Heart left ventricle (tissue), 16 donors: ENCODE measurements around the gene OVCA2. TPM values are rescaled to one million over a fixed set of nuclear protein-coding genes. Genes with fewer than 3 reads are reported as not detected.
A peak's percentile ranks its signal among the peaks of the same experiment; 100 is the strongest.

Experiments
- ATAC-seq, 4 donors: fragments of 200-7000 bp; cut with Tn5 transposase; one replicate each; pipeline ENCODE4 v1.9.1; 2020 to 2022; ENCODE audit warnings: moderate library complexity in 4 of 4, mild to moderate bottlenecking in 3 of 4, moderate number of reproducible peaks in 1 of 4
- DNase-seq, 5 donors: peaks; one replicate each; pipeline ENCODE4 v3.0.0-alpha.2; 2020
- H3K27ac ChIP-seq, 12 donors: fragments of 200-600 bp; sonication (generic) in 4 of 12; one replicate each; pipeline versions ENCODE4 v1.5.0 to v1.8.0; 2016 to 2022; ENCODE audit warnings: mild to moderate bottlenecking in 2 of 12
- H3K27me3 ChIP-seq, 9 donors: fragments of 200-600 bp; sonication (generic) in 2 of 9; one replicate each; pipeline versions ENCODE4 v1.5.1 to v1.8.0; 2016 to 2022; ENCODE audit warnings: mild to moderate bottlenecking in 3 of 9
- H3K36me3 ChIP-seq, 9 donors: fragments of 200-600 bp; sonication (generic) in 2 of 9; one replicate each; pipeline versions ENCODE4 v1.5.0 to v1.8.0; 2018 to 2022; ENCODE audit warnings: mild to moderate bottlenecking in 2 of 9
- H3K4me1 ChIP-seq, 12 donors: fragments of 200-600 bp; sonication (generic) in 4 of 12; one replicate each; pipeline versions ENCODE4 v1.5.0 to v1.8.0; 2016 to 2022; ENCODE audit warnings: mild to moderate bottlenecking in 3 of 12
- H3K4me3 ChIP-seq, 12 donors: fragments of 200-600 bp; sonication (generic) in 4 of 12; one replicate each; pipeline versions ENCODE4 v1.5.0 to v1.8.0; 2017 to 2022; ENCODE audit warnings: mild to moderate bottlenecking in 9 of 12, moderate library complexity in 4 of 12
- H3K9me3 ChIP-seq, 12 donors: fragments of 200-600 bp; sonication (generic) in 4 of 12; one replicate each; pipeline versions ENCODE4 v1.5.0 to v1.8.0; 2016 to 2022; ENCODE audit warnings: mild to moderate bottlenecking in 1 of 12
- POLR2A ChIP-seq, 2 donors: fragments of 450-650 bp; IDR thresholded peaks; one replicate each; pipeline ENCODE4 v1.6.1; 2017; ENCODE audit warnings: antibody characterized with exemption in 2 of 2, mild to moderate bottlenecking in 2 of 2, moderate library complexity in 2 of 2
- WGBS, 4 donors: extraction: QIAGEN DNeasy Blood & Tissue Kit in 2 of 4; methylation state at CpG; one replicate each; pipeline versions ENCODE4 v1.1.5 to v1.1.7; 2013 to 2018; 5-methylcytosine and 5-hydroxymethylcytosine counted together
- intact Hi-C, 10 donors: fragments of 100-400 bp; cut with DNase I; formaldehyde crosslinking; loops; one replicate each; pipeline versions ENCODE4 v1.11.1 to v1.14.2; 2022
- polyA plus RNA-seq, 2 donors: library from polyadenylated mRNA; stranded (reverse); fragments of 200-250 nt; gene quantifications; one replicate each; pipeline ENCODE4 v1.2.3, GENCODE V29; 2013
- total RNA-seq, 9 donors: library from RNA; depleted of rRNA in 2 of 9; stranded (reverse); fragments of >200 nt in 2 of 9; fragmentation: NEBNext Ultra II Directional in 3 of 9; extraction: Animal tissue kit (Norgen Biotek cat#: 25700) in 3 of 9; gene quantifications; one replicate each; pipeline versions ENCODE4 v1.1.0 to v1.2.4, GENCODE V29; 2016 to 2023
- TF ChIP-seq, protein P1 (sequence below), 12 donors: fragments of 200-600 bp; sonication (generic) in 4 of 12; IDR thresholded peaks; one replicate each; pipeline versions ENCODE4 v1.5.0 to v1.8.0; 2018 to 2022; ENCODE audit warnings: antibody characterized with exemption in 12 of 12, mild to moderate bottlenecking in 5 of 12
- donor health status: ischemic (EF 13 %, LVEDD 7.1; RV severe dilation, severe dysfunction).
- donor health status: healthy with polysubstance abuse.
- donor health status: DM: no; HTN: yes; CAD: no.
- donor health status: DM: no; HTN: no; CAD: no.
- donor health status: ischemic (EF 25% LVEDD 6.9; RV normal size, moderate dysfunction).
- donor health status: ischemic (EF 25% LVEDD 5.7; RV mildly dilated, moderate dysfunction).
- donor health status: healthy.
- donor health status: DM: yes; HTN: yes; CAD: no.
- donor health status: ischemic (EF 35%, LVEDD 5.7; RV mildly dilated, moderate dysfunction).
- donor health status: nonischemic (EF 11% LVEDD 7.7; RV severe dilation, severe dysfunction).
- donor health status: DM: yes; HTN: yes; CAD: no.
- donor health status: PGD.
- donor health status: ischemic (EF 29% LVEDD 5.4; RV normal size, mild dysfunction).
- donor health status: nonischemic (EF 23%, LVEDD 6.1; RV moderate dilation, normal function).

OVCA2 gene
- total and polyA plus RNA-seq, 11 donors = 16.0 to 52.4 (median 22.0) TPM

DNA sequence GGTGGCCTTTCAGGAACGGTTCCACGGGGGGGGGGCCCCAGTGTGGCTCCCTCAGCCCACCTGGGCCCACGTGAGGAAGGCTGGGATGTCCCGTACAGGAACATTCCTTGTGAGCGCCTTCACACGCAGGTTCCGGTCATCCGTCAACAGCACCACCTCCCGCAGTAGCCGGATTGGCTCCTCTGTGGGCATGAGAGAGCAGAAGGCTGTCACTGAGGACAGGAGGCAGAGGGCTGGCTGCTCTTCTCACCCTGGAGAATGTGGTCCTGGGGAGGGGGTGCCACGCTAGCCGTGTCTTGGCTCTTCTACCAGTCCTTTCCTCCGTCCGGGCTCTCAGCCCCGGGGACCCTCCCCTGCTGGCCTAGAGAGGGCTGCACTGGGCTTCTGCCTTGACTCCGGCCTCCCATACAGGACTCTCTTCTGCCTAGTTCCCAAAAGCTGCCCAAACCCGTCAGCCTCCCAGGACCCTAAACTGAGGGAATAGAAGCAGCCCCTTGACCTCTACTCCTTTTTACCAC, 19.7 kb downstream of the OVCA2 start:
- Histone ChIP-seq H3K9me3 (no peaks in the 10 kb centered on the region), H3K27ac (peak overlapping the region; percentile 67 to 98 (median 92)), H3K4me1 (peaks cover 3 to 95% (median 75%) of the 10 kb centered on the region in 12 donors), H3K27me3 (peaks cover 0 to 33% (median 0%) of the 10 kb centered on the region in 9 donors), H3K4me3 (peak overlapping the region in 5 of 12 donors; percentile 8 to 87 (median 82)), H3K36me3 (peaks cover 0 to 79% (median 50%) of the 10 kb centered on the region in 9 donors)
- DNase-seq (peak in 1 of 5 donors; percentile 41), ATAC-seq (peak in 2 of 4 donors; percentile 0 to 2)
- TF ChIP-seq, protein P1, sequence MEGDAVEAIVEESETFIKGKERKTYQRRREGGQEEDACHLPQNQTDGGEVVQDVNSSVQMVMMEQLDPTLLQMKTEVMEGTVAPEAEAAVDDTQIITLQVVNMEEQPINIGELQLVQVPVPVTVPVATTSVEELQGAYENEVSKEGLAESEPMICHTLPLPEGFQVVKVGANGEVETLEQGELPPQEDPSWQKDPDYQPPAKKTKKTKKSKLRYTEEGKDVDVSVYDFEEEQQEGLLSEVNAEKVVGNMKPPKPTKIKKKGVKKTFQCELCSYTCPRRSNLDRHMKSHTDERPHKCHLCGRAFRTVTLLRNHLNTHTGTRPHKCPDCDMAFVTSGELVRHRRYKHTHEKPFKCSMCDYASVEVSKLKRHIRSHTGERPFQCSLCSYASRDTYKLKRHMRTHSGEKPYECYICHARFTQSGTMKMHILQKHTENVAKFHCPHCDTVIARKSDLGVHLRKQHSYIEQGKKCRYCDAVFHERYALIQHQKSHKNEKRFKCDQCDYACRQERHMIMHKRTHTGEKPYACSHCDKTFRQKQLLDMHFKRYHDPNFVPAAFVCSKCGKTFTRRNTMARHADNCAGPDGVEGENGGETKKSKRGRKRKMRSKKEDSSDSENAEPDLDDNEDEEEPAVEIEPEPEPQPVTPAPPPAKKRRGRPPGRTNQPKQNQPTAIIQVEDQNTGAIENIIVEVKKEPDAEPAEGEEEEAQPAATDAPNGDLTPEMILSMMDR (IDR thresholded peaks at IDR 0.05) = no peak
- no peak for TF ChIP-seq POLR2A (IDR thresholded peaks at IDR 0.05)
- intact Hi-C loops = loop anchor here in 6 of 10 donors (2.0 to 5.0 kb wide), 3 partner anchors 111 to 116 kb away; no protein-coding TSS in a partner anchor
- WGBS, 4 donors = 58 to 67% (median 65%) methylated on average over 12 to 17 of the region's 17 CpGs

DNA sequence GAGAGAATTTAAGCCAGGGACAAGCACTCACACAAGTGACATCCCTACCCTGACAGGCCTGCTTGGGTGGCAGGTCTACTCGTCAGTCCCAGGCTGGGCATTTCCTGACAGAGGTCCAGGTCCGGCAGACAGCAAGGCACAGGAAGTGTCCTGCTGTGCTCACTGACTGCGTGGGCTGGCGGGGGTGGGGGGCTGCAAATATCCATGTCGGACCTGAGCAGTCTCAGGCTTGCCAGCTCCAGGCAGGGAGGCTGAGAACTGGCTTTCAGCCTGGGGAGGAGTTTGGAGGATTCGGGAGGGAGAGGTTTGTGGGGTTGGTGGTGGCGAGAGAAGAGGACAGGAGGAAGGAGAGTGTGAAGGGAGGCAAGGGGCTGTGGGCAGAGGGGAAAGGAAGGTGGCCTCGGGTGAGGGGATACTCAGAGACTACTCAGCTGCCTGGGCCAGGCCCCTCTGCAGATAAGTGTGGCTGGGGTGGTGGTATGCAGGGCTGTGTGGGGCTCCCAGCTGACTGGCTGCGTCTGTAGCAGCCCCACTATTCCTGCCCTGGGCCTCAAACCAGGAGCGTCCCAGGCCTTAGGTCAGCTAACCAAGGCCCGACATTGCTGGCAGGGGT, 20.9 kb downstream of the OVCA2 start:
- Histone ChIP-seq H3K27me3 (peaks cover 0 to 28% (median 0%) of the 10 kb centered on the region in 9 donors), H3K4me3 (no peak overlapping the region), H3K4me1 (peaks cover 3 to 99% (median 85%) of the 10 kb centered on the region in 12 donors), H3K9me3 (no peaks in the 10 kb centered on the region), H3K36me3 (peaks cover 0 to 75% (median 51%) of the 10 kb centered on the region in 9 donors), H3K27ac (peak overlapping the region; percentile 67 to 98 (median 92))
- ATAC-seq (peak in 1 of 4 donors; percentile 9), DNase-seq (peak in 2 of 5 donors; percentile 48 to 49)
- whole genome bisulfite sequencing, 4 donors = 46 to 62% (median 49%) methylated on average over 11 of the region's 11 CpGs
- no peak for TF ChIP-seq POLR2A (IDR thresholded peaks at IDR 0.05)
- TF ChIP-seq, protein P1 (IDR thresholded peaks at IDR 0.05) = no peak
- intact Hi-C loops = loop anchor here in 6 of 10 donors (2.0 to 5.0 kb wide), 3 partner anchors 24 to 115 kb away; no protein-coding TSS in a partner anchor

DNA sequence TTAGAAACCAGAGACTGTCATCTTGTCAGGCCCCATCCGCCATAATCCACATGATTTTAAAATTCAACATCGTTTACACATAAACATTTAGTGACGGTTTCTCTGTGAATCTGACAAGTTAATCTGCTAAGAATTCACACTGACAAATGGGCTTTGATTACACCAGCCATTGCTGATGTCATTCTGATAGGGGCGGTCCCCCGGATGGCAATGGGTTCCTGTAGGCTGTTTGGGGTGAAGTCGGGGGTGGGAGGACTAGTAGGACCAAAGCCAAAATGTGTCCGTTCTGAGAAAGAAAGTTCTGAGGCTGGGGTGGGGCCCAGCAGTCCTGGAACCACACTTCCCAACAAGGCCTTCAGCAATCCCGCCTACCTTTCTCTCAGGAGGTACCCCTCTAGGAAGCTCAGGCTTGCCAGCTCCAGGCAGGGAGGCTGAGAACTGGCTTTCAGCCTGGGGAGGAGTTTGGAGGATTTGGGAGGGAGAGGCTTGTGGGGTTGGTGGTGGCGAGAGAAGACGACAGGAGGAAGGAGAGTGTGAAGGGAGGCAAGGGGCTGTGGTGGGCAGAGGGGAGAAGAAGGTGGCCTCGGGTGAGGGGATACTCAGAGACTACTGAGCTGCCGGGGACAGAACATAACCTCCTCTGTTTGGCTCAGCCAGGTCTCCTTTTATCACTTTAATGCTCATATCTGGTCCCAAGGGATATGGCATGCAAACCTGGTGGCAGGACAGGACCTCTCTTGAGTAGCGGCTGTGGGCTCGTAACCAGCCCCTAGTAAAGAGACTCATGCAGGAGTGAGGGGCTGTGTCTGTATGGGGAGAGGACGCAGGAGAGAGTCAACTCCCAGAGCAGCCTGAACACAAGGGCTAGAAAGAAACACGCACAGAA, 21.7 kb downstream of the OVCA2 start:
- peaks cover 0 to 20% (median 0%) of the 10 kb centered on the region in 9 donors for H3K27me3 ChIP-seq
- DNase-seq = peak in 3 of 5 donors; percentile 64 to 73 (median 64)
- H3K4me3 ChIP-seq = no peak overlapping the region
- no peaks in the 10 kb centered on the region for H3K9me3 ChIP-seq
- no peak for TF ChIP-seq POLR2A (IDR thresholded peaks at IDR 0.05)
- TF ChIP-seq, protein P1 (IDR thresholded peaks at IDR 0.05) = no peak
- peaks cover 0 to 75% (median 48%) of the 10 kb centered on the region in 9 donors for H3K36me3 ChIP-seq
- peak overlapping the region; percentile 67 to 98 (median 92) for H3K27ac ChIP-seq
- intact Hi-C loops = loop anchor here in 6 of 10 donors (2.0 to 5.0 kb wide), 3 partner anchors 23 to 114 kb away; no protein-coding TSS in a partner anchor
- 49 to 65% (median 58%) methylated on average over 16 of the region's 16 CpGs for WGBS, 4 donors
- peak in 2 of 4 donors; percentile 3 to 27 for ATAC-seq
- H3K4me1 ChIP-seq = peaks cover 3 to 99% (median 90%) of the 10 kb centered on the region in 12 donors
